Central memory CD8-positive, alpha-beta T cell (primary cell): ENCODE measurements around the gene CEACAM3.
A peak's percentile ranks its signal among the peaks of the same experiment; 100 is the strongest.

Source experiments
- ATAC-seq: fragments of 150-1000 bp; cut with Tn5 transposase; replicated peaks from 2 replicates; pipeline ENCODE4 v1.10.0; 2022; ENCODE audit warnings: mild to moderate bottlenecking, moderate FRiP score, moderate number of reproducible peaks; ENCODE audit not compliant: poor library complexity, severe bottlenecking; ENCODE audit errors: extremely low read depth
- DNase-seq, 2 donors: peaks; one replicate each; pipeline ENCODE4 v3.0.0; 2021; ENCODE audit warnings: low spot score in 2 of 2
- H3K27ac Mint-ChIP-seq: one replicate; pipeline ENCODE4 v1.8.0; 2022; ENCODE audit warnings: low read depth, mild to moderate bottlenecking, moderate library complexity, mixed read lengths
- H3K27me3 Mint-ChIP-seq: one replicate; pipeline ENCODE4 v1.8.0; 2022; ENCODE audit warnings: mixed read lengths
- H3K36me3 Mint-ChIP-seq: one replicate; pipeline ENCODE4 v1.8.0; 2022; ENCODE audit warnings: mild to moderate bottlenecking, moderate library complexity, mixed read lengths; ENCODE audit not compliant: insufficient read depth
- H3K4me1 Mint-ChIP-seq: one replicate; pipeline ENCODE4 v1.8.0; 2022; ENCODE audit warnings: mixed read lengths
- H3K4me3 Mint-ChIP-seq: one replicate; pipeline ENCODE4 v1.8.0; 2022; ENCODE audit warnings: mild to moderate bottlenecking, moderate library complexity, mixed read lengths
- H3K9me3 Mint-ChIP-seq: one replicate; pipeline ENCODE4 v1.8.0; 2022; ENCODE audit warnings: mixed read lengths

CEACAM3 gene

GRCh38 chr19:41853768-41854167, 57.4 kb downstream of the CEACAM3 start:
- Mint-ChIP-seq H3K27me3 (peaks cover 25% of the 10 kb centered on the region), H3K27ac (no peak overlapping the region), H3K4me3 (no peak overlapping the region), H3K4me1 (no peaks in the 10 kb centered on the region), H3K9me3 (no peaks in the 10 kb centered on the region), H3K36me3 (peaks cover 3% of the 10 kb centered on the region)
- DNase-seq: no peak
- no peak for ATAC-seq

DNA sequence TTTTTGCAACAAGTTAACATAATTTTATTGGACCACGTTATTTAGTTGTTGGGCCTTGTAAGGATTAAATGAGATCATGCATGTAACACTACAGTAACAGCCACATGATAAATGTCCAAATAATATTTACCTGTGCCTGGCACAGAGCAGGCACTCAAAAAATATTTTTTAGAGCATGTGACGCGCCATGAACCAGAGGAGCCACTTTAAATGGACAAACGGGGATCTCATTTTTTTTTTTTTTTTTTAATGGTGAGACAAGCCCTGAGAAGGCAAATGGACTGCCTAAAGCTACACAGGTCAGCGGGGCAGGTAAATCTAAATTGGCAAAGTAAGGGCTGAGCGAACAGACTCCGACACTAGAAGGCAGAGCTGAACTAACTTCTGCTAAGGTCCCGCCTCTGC, 62.8 kb downstream of the CEACAM3 start:
- Mint-ChIP-seq H3K27ac (peak overlapping the region; percentile 90), H3K9me3 (no peaks in the 10 kb centered on the region), H3K36me3 (peaks cover 39% of the 10 kb centered on the region), H3K4me3 (peak overlapping the region; percentile 81), H3K4me1 (peaks cover 38% of the 10 kb centered on the region), H3K27me3 (peaks cover 7% of the 10 kb centered on the region)
- DNase-seq (no peak), ATAC-seq (no peak)

GRCh38 chr19:41859618-41860418, 63.4 kb downstream of the CEACAM3 start, which contains the start of gene RPS19:
Gene RPS19 (plus strand): TSS chr19:41860255. CDS start chr19:41860775, 520 bp downstream.
- Mint-ChIP-seq H3K27me3 (peaks cover 4% of the 10 kb centered on the region), H3K4me1 (peaks cover 42% of the 10 kb centered on the region), H3K4me3 (peak within 1 kb of the TSS; percentile 81), H3K27ac (peak within 1 kb of the TSS; percentile 90), H3K36me3 (peaks cover 45% of the 10 kb centered on the region), H3K9me3 (no peaks in the 10 kb centered on the region)
- ATAC-seq (peak; percentile 84), DNase-seq (peak; percentile 98 to 99)

DNA sequence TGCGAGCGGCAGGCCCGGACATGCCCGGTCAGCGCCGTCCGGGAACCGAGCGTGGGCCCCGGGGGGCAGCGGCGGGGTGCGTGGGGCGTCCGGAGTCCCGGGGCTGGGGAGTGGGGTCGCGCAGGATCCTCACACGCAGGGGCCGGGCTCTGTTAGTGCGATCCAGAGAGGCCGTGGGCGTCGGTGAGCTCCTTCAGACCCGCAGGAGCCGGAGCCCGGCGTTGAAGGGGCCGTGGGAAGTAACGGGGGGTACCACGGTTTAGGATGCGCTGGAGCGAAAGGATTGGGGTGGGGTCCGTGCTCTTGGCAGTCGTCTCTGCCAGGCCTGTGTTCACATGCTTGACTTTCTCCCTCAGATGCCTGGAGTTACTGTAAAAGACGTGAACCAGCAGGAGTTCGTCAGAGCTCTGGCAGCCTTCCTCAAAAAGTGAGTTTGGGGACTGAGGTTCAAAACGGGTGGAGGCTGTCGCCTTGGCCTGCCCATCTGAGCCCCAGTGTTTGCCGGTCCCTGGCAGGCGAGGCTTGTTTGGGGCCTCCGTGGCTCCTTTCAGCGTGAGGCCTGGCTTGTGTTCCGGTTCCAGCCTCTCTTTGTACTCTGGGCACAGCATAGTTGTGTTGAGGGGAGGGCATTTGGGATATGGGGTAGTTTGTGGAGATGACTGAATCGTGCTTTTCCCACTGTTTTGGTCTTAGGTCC, 64.2 kb downstream of the CEACAM3 start:
- ATAC-seq (no peak), DNase-seq (peak in 1 of 2 donors; percentile 25)
- H3K4me1 Mint-ChIP-seq: peaks cover 42% of the 10 kb centered on the region

More for the DNA sequence above, 64.2 kb downstream of the CEACAM3 start:
- Mint-ChIP-seq H3K9me3 (no peaks in the 10 kb centered on the region), H3K36me3 (peaks cover 49% of the 10 kb centered on the region), H3K4me3 (peak overlapping the region; percentile 81), H3K27ac (peak overlapping the region; percentile 90), H3K27me3 (no peaks in the 10 kb centered on the region)
